Astrocyte (in vitro differentiated cells and primary cell): ENCODE data around the gene LRRIQ3. TPM values are rescaled to one million over a fixed set of nuclear protein-coding genes. Genes with fewer than 3 reads are reported as not detected.

Experiments used
- DNase-seq: peaks from one replicate; pipeline ENCODE4 v3.0.0-alpha.2; 2010; ENCODE audit warnings: low read depth
- FAIRE-seq: peaks from 2 replicates; lab custom pipeline; 2011; peaks lifted over from hg19 to GRCh38; lab: Jason Lieb, UNC
- H2AFZ ChIP-seq: 2 replicates; pipeline ENCODE4 v1.6.0; 2012; ENCODE audit warnings: low read depth, low read length, inconsistent platforms
- H3K27ac ChIP-seq: 2 replicates; pipeline ENCODE4 v1.5.1; 2011; ENCODE audit warnings: low read depth, low read length, inconsistent platforms
- H3K27me3 ChIP-seq: 2 replicates; pipeline ENCODE4 v1.6.0; 2011; ENCODE audit warnings: low read length, inconsistent platforms; ENCODE audit not compliant: insufficient read depth
- H3K36me3 ChIP-seq: 2 replicates; pipeline ENCODE4 v1.5.1; 2011; ENCODE audit warnings: low read length, inconsistent platforms; ENCODE audit not compliant: insufficient read depth
- H3K4me1 ChIP-seq: 2 replicates; pipeline ENCODE4 v1.5.1; 2011; ENCODE audit warnings: low read length, inconsistent platforms; ENCODE audit not compliant: insufficient read depth
- H3K4me2 ChIP-seq: 2 replicates; pipeline ENCODE4 v1.6.0; 2012; ENCODE audit warnings: low read length, inconsistent platforms
- H3K4me3 ChIP-seq: 2 replicates; pipeline ENCODE4 v1.5.1; 2011; ENCODE audit warnings: low read depth, mild to moderate bottlenecking, low read length, inconsistent platforms; ENCODE audit not compliant: insufficient read depth
- H3K79me2 ChIP-seq: 2 replicates; pipeline ENCODE4 v1.6.0; 2012; ENCODE audit warnings: mild to moderate bottlenecking, low read length, inconsistent platforms; ENCODE audit not compliant: insufficient read depth
- H3K9ac ChIP-seq: 2 replicates; pipeline ENCODE4 v1.6.0; 2012; ENCODE audit warnings: mild to moderate bottlenecking, low read length, inconsistent platforms
- H3K9me3 ChIP-seq: 2 replicates; pipeline ENCODE4 v1.5.1; 2012; ENCODE audit warnings: low read depth, mild to moderate bottlenecking, low read length, inconsistent platforms; ENCODE audit not compliant: insufficient read depth
- H4K20me1 ChIP-seq: 2 replicates; pipeline ENCODE4 v1.6.0; 2012; ENCODE audit warnings: low read length, inconsistent platforms; ENCODE audit not compliant: insufficient read depth
- H3K27ac Mint-ChIP-seq: one replicate; pipeline ENCODE4 v1.8.0; 2021; ENCODE audit warnings: mild to moderate bottlenecking, mixed read lengths; ENCODE audit not compliant: unreplicated experiment
- H3K27me3 Mint-ChIP-seq: one replicate; pipeline ENCODE4 v1.8.0; 2021; ENCODE audit warnings: low read depth, mixed read lengths; ENCODE audit not compliant: unreplicated experiment
- H3K36me3 Mint-ChIP-seq: one replicate; pipeline ENCODE4 v1.8.0; 2021; ENCODE audit warnings: low read depth, mixed read lengths; ENCODE audit not compliant: unreplicated experiment
- H3K4me1 Mint-ChIP-seq: one replicate; pipeline ENCODE4 v1.8.0; 2021; ENCODE audit warnings: low read depth, mixed read lengths; ENCODE audit not compliant: unreplicated experiment
- H3K4me3 Mint-ChIP-seq: one replicate; pipeline ENCODE4 v1.8.0; 2021; ENCODE audit warnings: mild to moderate bottlenecking, moderate library complexity, mixed read lengths; ENCODE audit not compliant: unreplicated experiment
- H3K9me3 Mint-ChIP-seq: one replicate; pipeline ENCODE4 v1.8.0; 2021; ENCODE audit warnings: mild to moderate bottlenecking, mixed read lengths; ENCODE audit not compliant: unreplicated experiment
- EZH2 ChIP-seq: IDR thresholded peaks from 2 replicates; pipeline ENCODE4 v1.6.1; 2012; ENCODE audit warnings: mild to moderate bottlenecking, low read length, inconsistent platforms; ENCODE audit not compliant: insufficient read depth
- total RNA-seq: library from RNA; stranded (reverse); gene quantifications from 2 replicates; pipeline ENCODE4 v1.2.1, GENCODE V29; 2021
- TF ChIP-seq, protein P1 (sequence below): IDR thresholded peaks from 2 replicates; pipeline ENCODE4 v1.5.1; 2011; ENCODE audit warnings: low read depth, mild to moderate bottlenecking, inconsistent platforms, low read length, moderate library complexity; ENCODE audit not compliant: insufficient read depth

LRRIQ3 gene
- total RNA-seq, 1 donor from 2014 or later = 0.52 TPM

DNA sequence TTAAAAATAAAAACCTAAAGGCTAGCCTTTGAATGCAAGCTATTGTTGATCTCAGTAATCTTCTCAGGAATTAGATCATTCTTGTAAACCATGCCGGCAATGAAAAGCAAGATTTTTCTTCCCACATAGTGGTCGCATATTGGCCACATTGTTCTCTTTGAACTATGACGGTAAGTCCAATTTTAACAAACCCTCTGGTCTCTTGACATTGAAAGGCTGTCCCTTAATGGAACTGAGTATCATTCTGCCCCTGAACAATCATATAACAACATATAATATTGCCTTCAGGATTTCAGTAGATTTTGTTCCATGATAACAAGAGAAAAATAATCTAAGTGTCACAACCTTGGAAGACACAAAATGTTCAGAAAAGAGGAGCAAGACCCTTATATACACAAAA, 38.5 kb upstream of the LRRIQ3 start:
- no peaks in the 10 kb centered on the region for H3K79me2 ChIP-seq
- FAIRE-seq (no peak), DNase-seq (no peak)
- Mint-ChIP-seq H3K27me3 (no peaks in the 10 kb centered on the region), H3K27ac (no peak overlapping the region), H3K4me3 (no peak overlapping the region), H3K4me1 (no peaks in the 10 kb centered on the region), H3K9me3 (no peaks in the 10 kb centered on the region), H3K36me3 (no peaks in the 10 kb centered on the region)
- no peaks in the 10 kb centered on the region for H3K9me3 ChIP-seq
- H4K20me1 ChIP-seq = no peaks in the 10 kb centered on the region
- no peak overlapping the region for H3K9ac ChIP-seq
- no peak overlapping the region for H3K4me3 ChIP-seq
- no peak for TF ChIP-seq EZH2
- TF ChIP-seq, protein P1, sequence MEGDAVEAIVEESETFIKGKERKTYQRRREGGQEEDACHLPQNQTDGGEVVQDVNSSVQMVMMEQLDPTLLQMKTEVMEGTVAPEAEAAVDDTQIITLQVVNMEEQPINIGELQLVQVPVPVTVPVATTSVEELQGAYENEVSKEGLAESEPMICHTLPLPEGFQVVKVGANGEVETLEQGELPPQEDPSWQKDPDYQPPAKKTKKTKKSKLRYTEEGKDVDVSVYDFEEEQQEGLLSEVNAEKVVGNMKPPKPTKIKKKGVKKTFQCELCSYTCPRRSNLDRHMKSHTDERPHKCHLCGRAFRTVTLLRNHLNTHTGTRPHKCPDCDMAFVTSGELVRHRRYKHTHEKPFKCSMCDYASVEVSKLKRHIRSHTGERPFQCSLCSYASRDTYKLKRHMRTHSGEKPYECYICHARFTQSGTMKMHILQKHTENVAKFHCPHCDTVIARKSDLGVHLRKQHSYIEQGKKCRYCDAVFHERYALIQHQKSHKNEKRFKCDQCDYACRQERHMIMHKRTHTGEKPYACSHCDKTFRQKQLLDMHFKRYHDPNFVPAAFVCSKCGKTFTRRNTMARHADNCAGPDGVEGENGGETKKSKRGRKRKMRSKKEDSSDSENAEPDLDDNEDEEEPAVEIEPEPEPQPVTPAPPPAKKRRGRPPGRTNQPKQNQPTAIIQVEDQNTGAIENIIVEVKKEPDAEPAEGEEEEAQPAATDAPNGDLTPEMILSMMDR = no peak
- no peaks in the 10 kb centered on the region for H3K36me3 ChIP-seq
- no peaks in the 10 kb centered on the region for H3K27me3 ChIP-seq
- no peak overlapping the region for H3K27ac ChIP-seq
- H3K4me2 ChIP-seq = no peak overlapping the region
- no peaks in the 10 kb centered on the region for H3K4me1 ChIP-seq
- no peak overlapping the region for H2AFZ ChIP-seq

- no peak within 1 kb of the TSS for H3K4me2 ChIP-seq
- DNase-seq (no peak), FAIRE-seq (no peak)
- no peak within 1 kb of the TSS for H2AFZ ChIP-seq
- H3K4me3 ChIP-seq = no peak within 1 kb of the TSS
- no peaks in the 10 kb centered on the region for H3K36me3 ChIP-seq
- no peak within 1 kb of the TSS for H3K9ac ChIP-seq
- no peaks in the 10 kb centered on the region for H3K27me3 ChIP-seq
- no peaks in the 10 kb centered on the region for H3K9me3 ChIP-seq
- Mint-ChIP-seq H3K4me3 (no peak within 1 kb of the TSS), H3K27me3 (no peaks in the 10 kb centered on the region), H3K4me1 (no peaks in the 10 kb centered on the region), H3K27ac (no peak within 1 kb of the TSS), H3K36me3 (no peaks in the 10 kb centered on the region), H3K9me3 (no peaks in the 10 kb centered on the region)
- H4K20me1 ChIP-seq = no peaks in the 10 kb centered on the region
- H3K4me1 ChIP-seq = no peaks in the 10 kb centered on the region
- TF ChIP-seq EZH2 = no peak
- TF ChIP-seq, protein P1 = no peak
- no peak within 1 kb of the TSS for H3K27ac ChIP-seq
- no peaks in the 10 kb centered on the region for H3K79me2 ChIP-seq
Measured at GRCh38 chr1:74235153-74235552, 37.2 kb upstream of the LRRIQ3 start, which contains the start of gene TNNI3K. Gene TNNI3K, plus strand, starts transcription at chr1:74235387. Its CDS starts 65 bp downstream, at chr1:74235452.

DNA sequence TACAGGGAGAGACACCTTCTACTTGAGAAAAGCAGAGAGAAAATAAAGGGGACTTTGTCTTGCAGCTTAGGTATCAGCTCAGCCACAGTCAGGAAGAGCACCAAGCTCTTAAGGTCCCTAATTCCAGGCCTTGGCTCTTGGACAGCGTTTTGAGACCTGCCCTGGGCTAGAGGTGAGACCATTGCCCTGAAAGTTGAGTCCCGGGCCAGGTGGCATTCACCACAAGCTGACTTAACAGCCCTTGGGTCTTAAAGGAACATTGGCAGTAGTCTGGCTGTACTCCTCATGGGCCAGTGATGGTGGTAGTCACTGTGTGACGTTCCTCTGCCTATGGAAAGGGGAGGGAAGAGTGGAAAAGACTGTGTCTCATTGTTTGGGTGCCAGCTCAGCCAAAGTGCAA, 25.5 kb upstream of the LRRIQ3 start:
- DNase-seq (no peak), FAIRE-seq (no peak)
- Mint-ChIP-seq H3K27me3 (no peaks in the 10 kb centered on the region), H3K27ac (no peak overlapping the region), H3K4me3 (no peak overlapping the region), H3K9me3 (no peaks in the 10 kb centered on the region), H3K36me3 (no peaks in the 10 kb centered on the region), H3K4me1 (no peaks in the 10 kb centered on the region)
- H3K27me3 ChIP-seq = no peaks in the 10 kb centered on the region
- H3K9ac ChIP-seq = no peak overlapping the region
- TF ChIP-seq, protein P1 = no peak
- no peak for TF ChIP-seq EZH2
- no peak overlapping the region for H3K27ac ChIP-seq
- no peaks in the 10 kb centered on the region for H4K20me1 ChIP-seq
- no peak overlapping the region for H2AFZ ChIP-seq
- H3K4me3 ChIP-seq = no peak overlapping the region
- H3K79me2 ChIP-seq = no peaks in the 10 kb centered on the region
- no peaks in the 10 kb centered on the region for H3K36me3 ChIP-seq
- no peaks in the 10 kb centered on the region for H3K9me3 ChIP-seq
- no peaks in the 10 kb centered on the region for H3K4me1 ChIP-seq
- H3K4me2 ChIP-seq = no peak overlapping the region
